Esophagus (tissue), 2 donors: ENCODE results near the gene SCUBE3. TPM values are rescaled to one million over a fixed set of nuclear protein-coding genes. Genes with fewer than 3 reads are reported as not detected.

Experiments used
- H3K27ac ChIP-seq, 2 donors: one replicate each; pipeline ENCODE4 v1.5.1; 2013; ENCODE audit warnings: low read depth in 2 of 2, mild to moderate bottlenecking in 2 of 2, inconsistent platforms in 1 of 2, low read length in 1 of 2, moderate library complexity in 1 of 2
- H3K27me3 ChIP-seq, 2 donors: one replicate each; pipeline ENCODE4 v1.6.1; 2013; ENCODE audit warnings: low read length in 2 of 2, control low read depth in 1 of 2, mild to moderate bottlenecking in 1 of 2; ENCODE audit not compliant: insufficient read depth in 2 of 2, control insufficient read depth in 1 of 2
- H3K36me3 ChIP-seq, 2 donors: one replicate each; pipeline ENCODE4 v1.6.1; 2013; ENCODE audit warnings: low read length in 1 of 2; ENCODE audit not compliant: control insufficient read depth in 2 of 2, insufficient read depth in 2 of 2
- H3K4me1 ChIP-seq, 2 donors: one replicate each; pipeline ENCODE4 v1.6.1; 2013; ENCODE audit warnings: low read length in 1 of 2; ENCODE audit not compliant: control insufficient read depth in 2 of 2, insufficient read depth in 2 of 2
- H3K4me3 ChIP-seq, 2 donors: one replicate each; pipeline ENCODE4 v1.5.1; 2013; ENCODE audit warnings: low read length in 2 of 2, mild to moderate bottlenecking in 2 of 2, low read depth in 1 of 2, moderate library complexity in 1 of 2
- H3K9me3 ChIP-seq, 2 donors: one replicate each; pipeline ENCODE4 v1.6.1; 2013; ENCODE audit warnings: mild to moderate bottlenecking in 2 of 2, low read depth in 1 of 2, low read length in 1 of 2, moderate library complexity in 1 of 2; ENCODE audit not compliant: control insufficient read depth in 2 of 2, insufficient read depth in 1 of 2
- WGBS, 2 donors: extraction: QIAGEN DNeasy Blood & Tissue Kit; methylation state at CpG; one replicate each; pipeline ENCODE4 v1.1.7; 2013; 5-methylcytosine and 5-hydroxymethylcytosine counted together
- polyA plus RNA-seq, 2 donors: library from polyadenylated mRNA; stranded (reverse); fragments of 200-250 nt; gene quantifications; one replicate each; pipeline ENCODE4 v1.2.3, GENCODE V29; 2013
- donor health status: healthy with polysubstance abuse.
- donor health status: Bipolar disorder and iron deficiency.

Gene SCUBE3
- polyA plus RNA-seq, 2 donors, result 0.12 to 0.14 TPM

GRCh38 chr6:35298625-35299140 is 84.9 kb downstream of the SCUBE3 start:
- peak overlapping the region; percentile 65 to 70 for H3K4me3 ChIP-seq

GRCh38 chr6:35299674-35300073 is 85.9 kb downstream of the SCUBE3 start:
- no peak overlapping the region for H3K4me3 ChIP-seq
- H3K27me3 ChIP-seq, result no peaks in the 10 kb centered on the region
- H3K4me1 ChIP-seq, result peaks cover 8 to 9% of the 10 kb centered on the region in 2 donors
- WGBS, 2 donors, result 76 to 79% methylated on average over 4 of the region's 4 CpGs
- H3K27ac ChIP-seq, result peak overlapping the region in 1 of 2 donors; percentile 59
- no peaks in the 10 kb centered on the region for H3K9me3 ChIP-seq
- peaks cover 0 to 10% of the 10 kb centered on the region in 2 donors for H3K36me3 ChIP-seq

More at GRCh38 chr6:35298625-35299140, 84.9 kb downstream of the SCUBE3 start:
- H3K36me3 ChIP-seq, result peaks cover 0 to 10% of the 10 kb centered on the region in 2 donors
- 45 to 59% methylated on average over 6 of the region's 6 CpGs for WGBS, 2 donors
- H3K4me1 ChIP-seq, result peaks cover 4 to 9% of the 10 kb centered on the region in 2 donors
- H3K27ac ChIP-seq, result peak overlapping the region; percentile 93 to 95
- H3K27me3 ChIP-seq, result no peaks in the 10 kb centered on the region
- H3K9me3 ChIP-seq, result no peaks in the 10 kb centered on the region

- peaks cover 8 to 9% of the 10 kb centered on the region in 2 donors for H3K4me1 ChIP-seq
- H3K27me3 ChIP-seq, result no peaks in the 10 kb centered on the region
- H3K4me3 ChIP-seq, result no peak overlapping the region
- H3K36me3 ChIP-seq, result peaks cover 0 to 2% of the 10 kb centered on the region in 2 donors
- peak overlapping the region; percentile 56 to 73 for H3K27ac ChIP-seq
- H3K9me3 ChIP-seq, result no peaks in the 10 kb centered on the region
These were observed 87.1 kb downstream of the SCUBE3 start for GRCh38 chr6:35300848-35301247.

Other genes with a start within 250 kb of the SCUBE3 start
- under 1 TPM in 1 of 2 donors, not detected in 1; 0.02 TPM for gene TCP11, start 72.6 kb upstream of the SCUBE3 start, polyA plus RNA-seq
- 10 to 100 TPM; 15.3 to 26.9 TPM for gene ZNF76, start 45.8 kb downstream of the SCUBE3 start, polyA plus RNA-seq
- 10 to 100 TPM; 25.2 to 38.6 TPM for gene DEF6, start 83.9 kb downstream of the SCUBE3 start, polyA plus RNA-seq
- 10 to 100 TPM; 28.1 to 45.1 TPM for gene PPARD, start 128.6 kb downstream of the SCUBE3 start, polyA plus RNA-seq
- 1 to 10 TPM; 4.6 to 6.3 TPM for gene FANCE, start 238.4 kb downstream of the SCUBE3 start, polyA plus RNA-seq